Lung microvascular endothelial cell (primary cell): ENCODE measurements around the gene VAMP8. TPM values are rescaled to one million over a fixed set of nuclear protein-coding genes. Genes with fewer than 3 reads are reported as not detected.
A peak's percentile ranks its signal among the peaks of the same experiment; 100 is the strongest.
"Not testable (repeated sequence)": the region's sequence is repeated elsewhere in the genome, so short reads cannot be mapped to it uniquely, and the experiment has no call there.

Experiments used
- DNase-seq, 2 donors: peaks; one replicate each; pipeline versions ENCODE4 v3.0.0 to v3.0.0-alpha.2; 2010; ENCODE audit warnings: low read depth in 2 of 2
- total RNA-seq: library from RNA; depleted of rRNA; stranded (reverse); fragments of >200 nt; gene quantifications from 2 replicates; pipeline ENCODE4 v1.2.1, GENCODE V29; 2014

VAMP8 gene
- total RNA-seq, 1 donor from 2014 or later, result 9.7 TPM

DNA sequence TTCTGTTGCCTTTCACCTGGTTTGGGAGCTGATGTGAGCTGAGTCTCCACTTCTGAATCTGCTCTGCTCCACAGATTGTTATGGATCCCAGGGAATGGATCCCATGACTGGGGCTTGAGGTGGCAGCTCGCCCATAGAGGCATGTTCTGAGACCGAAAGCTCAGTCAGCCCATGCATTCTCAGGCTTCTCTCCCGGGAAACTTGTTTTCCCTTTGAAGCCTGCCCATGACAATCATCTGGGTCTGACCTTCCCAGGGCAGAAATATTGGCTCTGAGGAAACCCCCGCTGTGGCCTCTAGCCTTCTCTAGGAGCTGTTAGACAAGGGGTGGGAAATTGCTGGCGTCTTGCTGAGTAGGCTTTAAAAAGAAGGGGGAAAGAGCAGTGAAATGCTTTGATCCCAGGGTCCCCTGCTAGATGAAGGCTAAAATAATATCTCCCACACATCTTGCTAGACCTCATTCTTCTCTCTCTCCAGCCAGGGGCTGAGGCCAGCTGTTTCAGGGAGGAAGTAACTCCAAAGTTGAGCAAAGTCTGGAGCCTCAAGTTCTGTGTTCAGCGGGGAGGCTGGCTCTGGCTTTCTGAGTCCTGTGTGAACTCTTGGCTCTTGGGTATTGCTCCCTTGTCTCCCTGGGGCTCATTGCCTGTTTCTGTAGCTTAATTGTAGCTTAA is 2.0 kb downstream of the VAMP8 start:
- no peak for DNase-seq

DNA sequence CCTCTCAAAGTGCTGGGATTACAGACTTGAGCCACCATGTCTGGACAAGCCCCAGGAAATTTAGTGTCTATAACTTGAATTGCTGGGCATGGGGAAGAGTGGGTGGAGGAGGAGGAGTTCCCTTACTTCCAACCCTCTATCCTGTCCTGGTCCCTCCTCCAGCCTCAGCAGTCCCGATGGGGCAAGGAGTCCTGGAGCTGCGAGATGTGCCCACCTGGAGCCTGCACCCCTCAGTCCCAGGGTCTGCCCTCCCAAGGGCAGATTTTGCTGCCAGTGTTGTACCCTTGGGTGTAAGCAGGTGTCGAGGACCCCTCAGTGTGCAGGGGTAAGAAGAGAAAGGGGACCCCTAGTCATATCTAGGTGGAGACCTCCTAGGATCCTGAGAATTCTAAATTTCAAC is 2.8 kb downstream of the VAMP8 start:
- no peak for DNase-seq

DNA sequence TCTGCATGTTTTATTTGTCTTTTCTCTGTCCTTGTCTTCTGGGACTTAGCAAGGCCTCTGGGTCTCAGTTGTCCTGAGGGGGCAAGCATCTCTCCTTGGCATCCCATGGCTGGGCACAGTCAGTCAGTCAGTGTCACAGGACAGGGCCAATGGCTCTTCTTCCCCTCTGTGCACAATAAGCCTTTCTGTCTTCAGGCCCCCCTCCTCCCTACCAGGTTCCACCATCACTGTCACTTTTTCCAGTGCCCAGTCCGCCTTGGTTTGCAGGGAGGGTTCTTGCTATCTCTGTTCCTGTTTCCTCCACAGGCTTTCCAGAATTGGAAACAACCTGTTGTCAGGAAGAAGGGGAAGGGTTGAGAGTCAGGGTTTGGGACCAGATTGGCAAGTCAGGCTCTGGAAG is 5.1 kb downstream of the VAMP8 start:
- no peak for DNase-seq

GRCh38 chr2:85583667-85584353 is 6.4 kb downstream of the VAMP8 start:
- no peak for DNase-seq

DNA sequence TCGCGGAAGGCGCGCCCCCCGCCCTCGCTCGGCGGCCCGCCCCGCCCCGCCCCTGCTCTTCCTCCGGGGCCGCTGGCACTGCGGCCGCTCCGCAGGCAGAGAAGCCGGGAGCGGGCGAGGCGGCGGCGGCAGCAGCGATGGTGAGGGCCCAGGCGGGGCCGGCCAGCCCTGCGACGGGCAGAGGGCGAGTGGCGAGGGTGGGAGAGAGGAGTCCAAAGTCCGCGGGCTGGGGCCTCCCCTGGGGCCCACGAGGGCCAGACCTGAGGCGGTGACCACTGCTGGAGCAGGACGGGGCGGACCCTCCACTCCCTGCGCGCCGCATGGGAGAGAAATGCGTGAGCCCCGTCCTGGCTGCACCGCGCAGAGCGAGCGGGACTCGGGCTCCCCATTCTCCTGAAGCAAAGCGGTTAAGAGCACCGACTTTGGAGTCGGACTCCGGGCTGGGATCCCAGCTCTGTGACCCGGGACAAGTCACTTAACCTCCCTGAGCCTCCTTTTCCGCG is 7.0 kb downstream of the VAMP8 start, which contains the start of gene VAMP5:
Gene VAMP5 (plus strand): TSS at position 78 of the 503 bp plus-strand sequence. CDS start 60 bp downstream, at position 138.
- DNase-seq, result peak; percentile 38 to 52

GRCh38 chr2:85584857-85585780 is 7.7 kb downstream of the VAMP8 start:
- peak; percentile 73 to 81 for DNase-seq

- peak in 1 of 2 donors; percentile 46 for DNase-seq
Observed at GRCh38 chr2:85585781-85586105, 8.4 kb downstream of the VAMP8 start.

DNA sequence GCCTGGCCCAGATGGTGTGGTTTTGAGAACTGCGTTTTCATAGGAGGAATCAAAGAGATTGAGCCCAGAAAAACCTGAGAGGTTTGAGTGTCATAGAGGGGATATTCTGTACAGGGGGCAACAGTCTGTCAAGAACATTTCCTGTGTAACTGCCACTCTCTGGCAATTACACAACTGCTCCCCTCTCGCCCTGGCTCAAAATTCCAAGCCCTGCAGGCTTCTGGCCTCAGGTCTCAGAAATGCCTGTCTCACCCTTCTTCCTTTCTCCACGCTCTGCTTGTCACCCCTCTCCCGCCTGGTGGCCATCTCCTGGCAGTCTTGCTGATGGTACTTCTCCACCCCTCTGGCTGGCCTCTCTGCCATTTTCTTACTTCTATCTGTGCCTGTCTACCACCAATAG is 10.8 kb downstream of the VAMP8 start:
- DNase-seq, result no peak

DNA sequence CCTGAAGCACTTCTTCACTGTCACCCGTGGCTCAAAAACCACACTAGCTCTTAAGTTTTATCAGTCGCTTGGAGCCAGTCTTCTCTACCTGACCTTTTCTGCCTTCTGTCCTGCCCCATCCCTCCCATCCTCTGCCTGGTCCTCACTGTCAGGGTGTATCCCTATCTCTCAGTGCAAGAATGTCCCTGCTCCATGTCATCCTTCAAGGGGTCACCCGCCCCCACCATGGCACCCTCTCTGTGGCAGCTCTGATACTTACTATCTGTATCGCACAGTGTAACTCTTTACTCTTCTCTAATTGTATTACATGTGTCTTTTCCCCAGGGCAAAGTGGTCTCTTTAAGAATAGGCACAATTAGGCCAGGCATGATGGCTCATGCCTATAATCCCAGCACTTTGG is 11.3 kb downstream of the VAMP8 start:
- DNase-seq, result no peak

DNA sequence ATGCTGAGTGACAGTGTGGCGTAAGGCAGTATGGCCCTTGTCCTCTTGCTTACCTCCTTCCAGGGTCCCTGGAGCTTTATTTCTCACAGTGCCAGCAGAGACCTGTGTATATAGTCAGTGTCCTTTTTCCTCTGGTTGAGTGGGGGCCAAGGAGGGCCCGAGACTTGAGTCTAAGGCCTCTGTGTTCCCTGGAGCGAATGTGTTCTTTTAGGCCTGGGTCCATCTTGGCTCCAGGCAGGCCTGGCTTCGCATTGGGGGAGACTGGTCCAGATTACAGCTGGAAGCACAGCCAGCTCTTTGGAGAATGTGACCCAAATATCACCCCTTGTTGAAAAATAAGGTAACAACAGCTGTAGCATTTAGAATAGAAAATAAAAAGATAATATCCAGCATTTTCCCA is 11.8 kb downstream of the VAMP8 start:
- DNase-seq, result no peak

DNA sequence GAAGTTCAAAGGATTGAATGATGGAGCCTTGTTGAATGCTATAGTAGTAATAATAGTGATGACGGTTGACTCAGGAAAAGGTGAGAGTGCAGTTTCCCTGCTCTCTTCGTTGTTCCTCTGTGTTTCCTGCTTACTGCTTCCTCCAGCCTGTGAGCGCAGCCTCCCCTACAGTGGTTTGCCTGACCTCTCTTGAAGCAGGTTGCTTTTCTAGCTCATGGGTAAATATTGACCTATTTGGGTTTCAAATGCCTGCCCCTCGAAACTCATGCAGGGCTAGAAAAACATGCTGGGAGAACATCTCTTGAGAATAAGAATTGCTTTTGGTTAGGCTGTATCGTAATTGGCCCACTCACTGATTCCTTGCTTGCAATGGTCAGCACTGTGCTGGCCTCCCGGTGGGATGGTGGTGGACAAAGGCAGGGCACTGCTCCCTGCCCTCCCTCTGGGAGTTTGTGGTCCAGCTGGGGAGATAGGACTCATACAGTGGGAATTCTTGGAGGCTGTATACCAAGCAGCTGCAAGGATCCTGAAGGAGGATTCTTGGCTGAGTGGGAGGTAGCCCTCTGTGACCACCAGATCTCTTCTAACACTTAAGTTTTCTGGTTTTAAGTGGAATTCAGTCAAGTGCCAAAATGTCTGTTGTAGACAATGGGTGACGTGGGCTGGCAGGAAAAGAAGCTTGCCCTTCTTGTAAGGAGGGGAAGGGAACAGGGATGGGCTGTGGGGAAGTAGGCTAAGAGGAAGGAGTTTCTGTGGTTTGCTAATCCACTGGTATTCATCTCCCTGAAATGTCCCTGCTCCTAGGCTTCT is 12.8 kb downstream of the VAMP8 start:
- DNase-seq, result peak; percentile 88 to 90

- no peak for DNase-seq
Observed at GRCh38 chr2:85590950-85591349, 13.6 kb downstream of the VAMP8 start.

DNA sequence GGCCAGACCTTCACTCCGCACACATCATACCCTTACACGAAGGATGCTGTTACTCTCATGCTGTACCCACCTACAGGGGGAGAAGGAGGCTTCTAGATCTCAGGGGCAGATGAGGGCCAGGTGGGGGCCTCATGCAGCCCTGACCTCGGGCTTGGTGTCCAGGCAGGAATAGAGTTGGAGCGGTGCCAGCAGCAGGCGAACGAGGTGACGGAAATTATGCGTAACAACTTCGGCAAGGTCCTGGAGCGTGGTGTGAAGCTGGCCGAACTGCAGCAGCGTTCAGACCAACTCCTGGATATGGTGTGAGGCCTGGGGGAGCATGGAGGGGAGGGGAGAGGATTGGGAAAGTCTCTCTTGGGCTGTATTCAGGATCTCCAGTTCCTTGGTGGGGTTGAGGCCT is 14.2 kb downstream of the VAMP8 start:
- DNase-seq, result peak; percentile 41 to 73

- not testable (repeated sequence) for DNase-seq
Observed at GRCh38 chr2:85592299-85592698, 14.9 kb downstream of the VAMP8 start.

- no peak for DNase-seq
Observed at GRCh38 chr2:85593023-85593422, 15.6 kb downstream of the VAMP8 start.

DNA sequence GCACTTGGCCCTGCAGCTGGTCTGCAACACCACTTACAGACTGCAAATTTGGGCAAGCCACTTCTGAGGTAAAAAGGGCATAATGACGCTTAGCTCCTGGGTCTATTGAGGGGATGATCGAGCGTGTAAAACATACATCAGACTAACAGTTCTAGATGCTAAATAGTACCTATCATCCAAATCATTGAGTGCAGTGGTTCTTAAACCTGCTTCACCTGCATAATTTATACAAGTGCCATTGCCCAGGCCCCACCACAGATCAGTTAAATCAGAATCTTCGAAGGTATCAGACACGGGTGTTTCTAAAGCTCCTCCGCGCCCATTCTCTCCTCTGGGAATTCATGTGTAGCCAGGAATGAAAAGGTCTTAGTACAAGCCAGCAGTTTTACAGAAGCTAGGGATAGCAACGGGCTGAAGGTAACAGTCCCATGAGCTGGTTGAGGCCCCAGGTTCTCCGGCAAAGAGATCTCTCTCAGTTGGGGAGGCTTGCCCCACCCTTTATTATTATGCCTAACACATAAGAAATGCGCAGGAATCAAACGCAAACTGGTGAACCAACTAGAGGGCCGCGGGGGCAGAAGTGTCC is 17.4 kb downstream of the VAMP8 start:
- no peak for DNase-seq

DNA sequence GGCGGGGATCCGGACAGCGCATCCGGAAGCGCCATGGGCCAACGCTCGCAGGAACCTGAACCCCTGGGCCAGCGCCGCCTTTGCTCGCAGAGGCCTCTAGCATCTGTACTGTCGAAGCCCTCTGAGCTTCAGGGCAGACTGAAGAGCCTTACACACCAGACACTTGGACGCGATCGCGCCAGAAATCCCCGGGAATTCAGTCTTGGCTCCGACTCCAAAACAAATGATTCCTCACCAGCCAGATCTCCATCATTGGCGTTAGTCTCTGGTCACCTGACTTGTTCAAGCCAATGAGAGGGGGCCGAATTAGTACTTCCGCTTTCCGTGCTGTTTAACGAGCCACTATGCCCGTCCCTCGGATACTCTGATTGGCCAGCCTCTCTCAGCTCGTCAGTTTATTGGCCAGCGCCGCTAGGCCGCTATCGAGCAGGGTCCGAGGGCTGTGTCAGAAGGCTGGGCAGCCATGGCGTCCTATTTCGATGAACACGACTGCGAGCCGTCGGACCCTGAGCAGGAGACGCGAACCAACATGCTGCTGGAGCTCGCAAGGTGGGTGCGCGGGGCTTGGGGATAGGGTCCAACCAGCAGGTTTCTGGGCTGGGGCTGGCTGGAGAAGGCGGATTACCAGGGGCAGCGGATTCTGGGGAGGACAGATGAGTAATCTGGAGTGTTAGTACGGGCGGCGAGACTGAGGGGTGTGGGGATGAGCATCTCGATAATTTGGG is 18.1 kb downstream of the VAMP8 start, which contains the start of gene RNF181:
Gene RNF181 (plus strand): TSS at position 445 of the 725 bp plus-strand sequence. CDS start 19 bp downstream, at position 464.
- DNase-seq, result peak; percentile 99

DNA sequence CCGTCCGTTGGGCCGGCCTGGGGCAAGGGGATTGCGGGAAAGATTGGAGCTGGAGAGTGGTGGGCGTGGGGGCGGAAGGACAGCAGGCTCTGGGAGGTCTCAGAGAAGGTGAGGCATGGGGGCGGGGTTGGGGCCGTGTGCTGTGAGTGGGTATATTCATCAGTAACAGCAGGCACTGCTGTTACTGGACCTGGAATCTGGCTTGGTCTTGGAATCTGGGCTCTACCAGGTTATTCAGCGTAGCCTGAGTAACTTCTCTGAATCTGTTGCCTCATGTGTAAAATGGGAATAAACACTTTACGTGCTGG is 18.6 kb downstream of the VAMP8 start:
- DNase-seq, result peak in 1 of 2 donors; percentile 49

- no peak for DNase-seq
Observed at GRCh38 chr2:85596486-85597143, 19.2 kb downstream of the VAMP8 start.

DNA sequence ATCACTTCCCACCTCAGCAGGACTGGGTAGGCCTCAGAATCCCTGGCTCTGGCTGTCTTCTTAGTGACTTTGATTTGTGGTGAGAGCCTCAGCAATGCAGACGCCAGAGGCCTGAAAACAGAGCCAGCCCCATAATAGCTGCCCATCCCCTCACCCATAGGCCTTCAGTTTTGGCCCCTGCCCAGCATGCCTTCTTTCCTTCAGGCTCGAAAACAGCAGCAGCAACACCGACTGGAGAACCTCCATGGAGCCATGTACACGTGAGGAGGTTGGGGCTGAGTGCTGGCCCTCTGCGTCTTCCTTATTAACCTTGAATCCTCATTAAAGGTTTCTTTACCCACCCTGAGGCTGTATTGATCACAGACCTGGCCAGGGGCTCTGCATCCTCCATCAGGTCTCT is 19.9 kb downstream of the VAMP8 start:
- DNase-seq, result no peak
